Measurements from ENCODE around the gene PRKCA.
"Not testable (repeated sequence)": the region's sequence is repeated elsewhere in the genome, so short reads cannot be mapped to it uniquely, and the experiment has no call there.

PRKCA gene

DNA sequence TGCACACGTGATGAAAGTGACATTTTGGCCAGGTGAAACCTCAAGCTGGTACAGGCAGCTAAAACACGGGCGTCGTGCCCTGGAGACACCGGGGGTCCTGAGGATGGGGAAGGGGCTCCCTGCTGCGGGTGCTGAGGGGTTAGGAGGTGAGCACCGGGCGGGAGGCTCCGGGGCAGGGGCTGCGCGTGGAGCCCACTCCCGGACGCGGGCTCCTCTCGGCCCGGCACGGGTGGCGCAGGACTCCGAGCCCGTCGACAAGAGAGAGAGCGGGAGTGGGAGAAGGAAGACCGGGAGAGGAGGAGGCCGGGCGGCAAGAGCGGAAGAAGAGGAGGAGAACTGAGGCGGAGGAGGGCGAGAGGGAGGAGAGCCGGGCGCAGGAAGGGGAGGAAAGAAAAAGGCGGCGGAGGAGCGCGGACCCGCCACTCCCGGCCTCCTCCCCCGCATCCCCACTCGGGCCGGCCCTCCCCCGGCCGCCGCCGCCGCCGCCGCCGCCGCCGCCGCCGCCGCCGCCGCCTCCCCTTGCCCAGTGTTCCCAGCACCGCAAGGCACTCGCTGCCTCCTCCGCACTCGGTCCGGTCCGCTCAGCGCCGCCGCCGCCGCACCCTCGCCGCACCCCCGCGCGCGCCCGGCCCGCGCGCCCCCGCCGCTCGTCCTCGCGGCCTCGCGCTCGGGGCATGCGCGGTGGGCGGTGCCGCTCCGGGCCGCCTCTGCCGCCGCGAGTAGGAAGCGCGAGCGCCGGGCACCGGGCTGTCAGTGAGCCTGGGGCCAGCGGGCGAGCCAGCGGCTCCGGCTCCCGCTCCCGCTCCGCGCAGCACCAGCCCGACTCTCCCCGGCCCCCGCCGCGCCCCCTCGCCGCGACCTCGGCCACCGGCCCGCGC is at the start of gene PRKCA:
PRKCA (plus strand) TSS at position 750 of the 878 bp plus-strand sequence.
- peak; percentile 57 for DNase-seq

DNA sequence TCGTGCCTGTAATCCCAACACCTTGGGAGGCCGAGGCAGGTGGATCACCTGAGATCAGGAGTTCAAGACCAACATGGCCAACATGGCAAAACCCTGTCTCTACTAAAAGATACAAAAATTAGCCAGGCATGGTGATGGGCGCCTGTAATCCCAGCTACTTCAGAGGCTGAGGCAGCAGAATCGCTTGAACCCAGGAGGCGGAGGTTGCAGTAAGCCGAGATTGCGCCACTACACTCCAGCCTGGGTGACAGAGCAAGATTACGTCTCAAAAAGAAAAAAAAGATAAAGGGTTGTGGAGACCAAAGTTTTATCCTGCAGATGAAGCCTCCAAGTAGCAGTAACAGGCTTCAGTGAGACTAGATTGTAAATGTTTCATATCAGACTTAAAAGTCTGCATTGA is 49.0 kb upstream of the PRKCA start:
- not testable (repeated sequence) for DNase-seq

DNA sequence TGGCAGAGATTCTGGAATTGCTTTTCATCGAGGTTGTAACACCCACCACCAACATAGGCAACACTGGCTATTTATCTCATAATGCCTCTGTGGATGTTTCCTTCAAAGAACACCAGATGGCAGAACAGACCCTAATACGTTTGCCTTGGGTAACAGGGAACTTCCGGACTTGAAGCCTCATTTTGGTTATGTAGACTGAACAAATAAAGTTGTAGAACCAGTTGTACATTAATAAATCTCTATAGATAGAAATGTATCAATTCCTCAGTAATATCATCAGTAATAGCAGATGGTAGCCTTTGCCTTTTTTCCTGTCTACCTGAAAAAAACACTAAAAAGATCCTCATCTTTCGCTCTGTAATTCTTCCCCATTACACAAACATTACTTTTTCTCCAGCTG is 47.3 kb upstream of the PRKCA start:
- DNase-seq = peak; percentile 52

DNA sequence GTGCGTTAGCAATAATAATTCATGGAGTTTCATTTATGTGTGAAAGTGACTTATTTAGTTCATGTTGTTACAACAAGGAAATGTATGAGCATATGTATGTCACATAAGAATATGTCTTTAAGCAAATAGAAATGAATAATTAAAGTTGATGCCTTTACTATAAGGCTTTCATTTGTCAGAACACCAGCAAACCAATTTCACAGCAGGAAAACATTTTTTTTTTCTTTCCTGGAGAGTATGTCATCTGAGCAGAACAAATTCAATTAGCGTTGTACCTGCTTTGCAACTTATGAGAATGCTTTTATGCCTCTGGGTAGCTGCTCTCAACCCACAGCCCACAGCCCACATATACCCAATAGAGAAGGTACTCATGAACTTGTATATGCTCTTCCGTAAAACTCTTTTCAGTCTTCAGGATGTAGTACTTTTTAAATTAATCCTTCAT is 46.9 kb upstream of the PRKCA start:
- no peak for DNase-seq

DNA sequence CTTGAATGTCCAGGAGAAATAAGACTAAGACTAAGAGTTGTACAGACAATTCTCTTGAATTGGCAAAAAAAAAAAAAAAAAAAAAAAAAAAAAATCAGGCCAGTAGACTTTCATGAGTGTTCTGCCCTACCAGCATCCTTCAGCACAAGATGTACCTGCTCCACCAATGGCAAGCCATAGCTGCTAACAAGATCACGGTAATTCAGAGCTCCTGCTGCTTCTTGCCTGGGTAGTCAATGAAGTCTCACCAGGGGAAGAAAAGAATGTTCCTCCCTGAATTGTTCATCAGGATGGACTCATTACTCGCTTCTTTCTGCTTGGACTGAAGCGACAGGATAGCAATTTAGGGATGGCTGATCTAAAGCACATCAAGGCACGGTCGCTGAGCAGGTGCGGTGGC is 42.1 kb upstream of the PRKCA start:
- no peak for DNase-seq

DNA sequence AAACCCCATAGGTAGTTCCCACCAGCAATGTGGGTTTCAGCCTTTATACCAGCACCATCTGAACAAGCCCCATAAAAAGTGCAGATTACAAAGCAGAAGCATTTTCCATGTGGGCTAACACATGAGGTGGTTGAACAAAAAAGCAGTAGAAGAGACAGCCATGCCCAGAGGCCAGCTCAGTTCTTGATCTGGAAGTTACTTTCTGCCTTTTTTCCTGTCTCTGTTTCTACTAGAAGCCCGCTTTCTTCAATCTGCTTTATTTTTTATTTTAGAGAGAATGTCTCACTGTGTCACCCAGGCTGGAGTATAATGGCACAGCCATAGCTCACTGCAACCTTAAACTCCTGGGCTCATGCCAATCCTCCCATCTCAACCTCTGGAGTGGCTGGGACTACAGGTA is 41.7 kb upstream of the PRKCA start:
- no peak for DNase-seq

DNA sequence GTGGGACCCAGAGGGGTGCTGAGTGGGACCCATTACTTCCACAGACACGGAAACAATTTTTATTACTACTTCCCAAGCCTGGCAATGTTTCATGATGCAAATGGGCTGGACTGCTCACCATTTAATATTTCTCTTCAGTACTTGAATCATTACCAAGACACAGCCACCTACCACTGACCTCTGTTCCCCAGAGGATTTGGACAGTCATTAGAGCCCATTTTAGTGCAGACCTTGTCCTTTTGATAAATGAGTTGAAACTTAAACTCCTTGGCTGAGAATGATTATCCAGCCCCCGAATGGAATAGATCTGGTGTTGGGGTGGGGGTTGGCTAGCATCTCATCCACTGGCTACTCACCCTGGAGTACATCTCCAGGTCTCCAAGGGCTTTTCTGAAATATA is 39.6 kb upstream of the PRKCA start:
- no peak for DNase-seq

DNA sequence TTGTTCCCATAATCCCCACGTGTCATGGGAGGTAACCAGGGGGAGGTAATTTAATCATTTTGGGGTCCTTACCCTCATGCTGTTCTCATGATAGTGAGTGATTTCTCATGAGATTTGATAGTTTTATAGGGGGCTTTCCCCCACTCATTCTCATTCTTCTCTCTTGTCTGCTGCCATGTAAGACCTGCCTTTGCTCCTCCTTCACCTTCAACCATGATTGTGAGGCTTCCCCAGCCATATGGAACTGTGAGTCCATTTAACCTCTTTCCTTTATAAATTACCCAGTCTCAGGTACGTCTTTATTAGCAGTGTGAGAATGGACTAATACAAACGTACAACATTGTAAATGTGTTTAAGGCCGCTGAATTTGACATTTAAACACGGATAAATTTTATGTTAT is 37.7 kb upstream of the PRKCA start:
- no peak for DNase-seq

DNA sequence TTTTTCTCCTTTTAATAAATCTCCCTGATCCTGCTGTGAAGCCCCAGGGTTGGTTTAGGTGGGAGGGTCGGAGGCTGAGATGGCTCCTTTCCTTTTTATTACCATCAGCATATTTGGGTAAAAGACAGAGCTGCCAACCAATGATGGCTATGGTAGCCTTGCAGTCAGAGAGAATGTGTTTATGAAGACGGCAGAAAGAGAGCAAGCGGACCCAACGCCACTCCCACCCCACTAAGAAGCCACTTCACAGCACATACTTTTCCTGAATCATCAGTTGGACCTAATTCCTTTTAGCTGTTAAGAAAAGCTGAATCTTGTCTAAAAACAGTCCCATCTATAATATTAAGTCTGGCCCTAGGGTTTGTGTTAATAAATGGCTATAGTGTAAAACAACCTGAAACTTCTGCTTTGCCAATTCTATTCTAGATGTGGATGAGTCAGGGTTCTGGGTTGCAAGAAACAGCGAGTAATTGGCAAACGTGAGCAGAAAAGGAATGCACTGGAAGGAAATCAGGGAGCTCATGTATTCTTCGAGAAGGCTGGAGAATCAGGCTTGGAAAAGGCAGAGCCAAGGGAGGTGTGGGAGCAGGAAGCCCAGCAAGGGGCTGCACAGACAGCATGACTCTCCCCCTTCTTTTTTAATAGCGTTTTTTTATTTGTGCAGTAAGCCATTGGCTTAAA is 34.0 kb upstream of the PRKCA start:
- DNase-seq = no peak

DNA sequence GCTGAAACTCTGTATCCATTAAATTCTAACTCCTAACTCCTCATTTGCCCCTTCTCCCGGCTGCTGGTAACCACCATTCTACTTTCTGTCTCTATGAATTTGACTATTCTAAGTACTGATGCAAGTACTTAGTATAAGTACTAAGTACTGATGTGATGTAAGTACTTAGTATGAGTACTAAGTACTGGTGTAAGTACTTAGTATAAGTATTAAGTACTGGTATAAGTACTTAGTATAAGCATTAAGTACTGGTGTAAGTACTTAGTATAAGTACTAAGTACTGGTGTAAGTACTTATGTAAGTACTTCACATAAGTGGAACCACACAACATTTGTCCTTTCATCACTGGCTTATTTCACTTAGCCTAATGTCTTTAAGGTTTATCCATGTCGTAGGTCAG is 32.3 kb upstream of the PRKCA start:
- DNase-seq = no peak

DNA sequence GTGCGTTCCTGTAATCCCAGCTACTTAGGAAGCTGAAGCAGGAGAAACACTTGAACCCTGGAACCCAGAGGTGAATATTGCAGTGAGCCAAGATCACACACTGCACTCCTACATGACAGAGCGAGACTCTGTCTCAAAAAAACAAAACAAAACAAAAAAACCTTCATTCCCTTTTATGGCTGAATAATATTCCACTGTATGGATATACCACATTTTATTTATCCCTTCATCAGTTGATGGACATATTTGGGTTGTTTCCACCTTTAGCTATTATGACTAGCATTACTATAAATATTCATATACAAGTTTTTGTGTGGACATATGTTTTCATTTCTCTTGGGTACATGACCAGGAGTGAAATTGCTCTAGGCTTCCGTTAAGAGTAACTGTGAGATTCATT is 30.9 kb upstream of the PRKCA start:
- no peak for DNase-seq

DNA sequence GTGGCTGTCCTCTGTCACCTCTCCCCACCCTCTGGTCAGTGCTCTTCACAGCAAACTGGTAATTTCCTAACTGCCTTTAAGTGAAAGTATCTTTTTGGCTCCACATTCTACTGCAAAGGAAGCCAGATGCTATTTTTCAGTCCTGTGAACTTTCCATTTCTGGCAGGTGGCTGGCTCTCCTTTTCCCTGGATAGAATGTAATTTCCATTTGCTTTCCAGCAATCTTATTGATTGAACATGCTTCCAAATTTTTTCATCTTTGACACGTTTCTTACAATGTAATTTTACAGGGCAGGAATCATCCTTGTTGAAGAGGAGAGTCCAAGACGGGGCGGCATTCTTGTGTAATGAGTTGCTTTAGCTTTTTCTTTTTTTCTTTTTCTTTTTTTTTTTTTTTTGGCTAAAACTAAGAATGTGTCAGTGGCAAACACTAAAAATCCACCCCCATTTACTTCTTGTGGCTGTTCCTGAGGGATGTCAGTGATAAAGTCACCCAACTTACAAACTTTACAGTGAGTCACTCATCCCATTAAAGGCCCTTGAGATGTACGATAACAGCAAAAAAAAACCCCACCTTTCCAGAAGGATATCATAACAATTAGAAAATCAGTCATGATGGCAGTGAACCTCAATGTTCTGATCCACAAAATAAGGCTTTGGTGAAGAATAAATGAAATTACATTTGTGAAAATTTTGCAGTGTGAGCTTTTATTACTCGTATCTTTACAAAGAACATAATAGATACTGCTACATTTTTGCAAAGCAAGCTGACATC is 29.4 kb upstream of the PRKCA start:
- no peak for DNase-seq

DNA sequence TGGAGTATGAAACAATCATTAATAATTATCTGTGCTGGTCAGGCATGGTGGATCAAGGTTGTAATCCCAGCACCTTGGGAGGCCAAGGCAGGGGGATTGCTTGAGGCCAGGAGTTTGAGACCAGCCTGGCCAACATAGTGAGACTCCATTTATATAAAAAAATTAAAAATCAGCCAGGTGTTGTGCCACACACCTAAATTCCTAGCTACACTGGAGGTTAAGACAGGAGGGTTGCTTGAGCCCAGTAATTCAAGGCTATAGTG is 28.9 kb upstream of the PRKCA start:
- DNase-seq = no peak

DNA sequence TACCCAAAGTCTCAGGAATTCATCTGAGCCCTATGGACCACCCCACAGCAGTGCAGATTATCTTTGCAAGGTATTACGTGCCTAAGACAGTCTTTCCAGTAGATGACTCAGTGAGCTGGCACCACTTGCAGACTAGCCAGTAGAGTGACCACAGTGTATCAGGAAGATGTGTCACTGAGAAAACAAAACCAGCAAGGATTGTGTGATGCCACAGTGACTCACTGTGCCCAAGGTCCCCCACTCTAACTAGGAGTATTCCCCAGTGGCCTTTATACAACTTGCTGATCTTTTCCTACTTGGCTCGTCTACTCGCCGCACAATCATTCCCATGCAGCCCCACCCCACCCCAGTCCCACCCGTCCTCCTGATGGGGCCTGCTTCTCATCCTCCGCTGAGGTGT is 26.8 kb upstream of the PRKCA start:
- no peak for DNase-seq

DNA sequence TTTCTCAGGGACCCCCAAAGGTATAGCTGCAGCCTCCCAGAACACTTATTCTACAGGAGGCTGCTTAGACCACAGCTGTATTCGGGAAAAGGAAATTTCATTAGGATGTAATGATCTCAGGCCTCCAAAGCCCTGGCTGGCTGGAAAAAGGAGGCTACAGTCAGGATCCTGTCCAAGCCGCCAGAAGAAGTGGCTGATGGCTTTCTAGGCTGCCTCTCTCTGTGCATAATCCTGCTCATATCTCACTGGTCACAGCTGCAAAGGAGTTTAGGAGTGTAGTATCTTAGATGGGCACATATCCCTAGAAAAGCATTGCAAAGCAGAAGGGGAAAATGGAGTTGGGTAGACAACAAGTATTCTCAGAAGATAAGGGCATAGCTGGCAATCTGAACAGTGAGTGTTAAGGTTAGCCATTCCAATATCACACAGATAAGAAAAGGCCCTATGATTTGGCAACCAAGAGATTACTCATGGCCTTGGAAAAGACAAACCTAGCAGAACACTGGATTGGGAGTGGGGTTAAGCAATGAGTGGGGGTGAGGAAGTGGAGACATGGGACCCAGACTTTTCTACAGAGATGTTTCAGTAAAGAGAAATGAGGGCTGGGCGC is 26.0 kb upstream of the PRKCA start:
- DNase-seq = no peak

DNA sequence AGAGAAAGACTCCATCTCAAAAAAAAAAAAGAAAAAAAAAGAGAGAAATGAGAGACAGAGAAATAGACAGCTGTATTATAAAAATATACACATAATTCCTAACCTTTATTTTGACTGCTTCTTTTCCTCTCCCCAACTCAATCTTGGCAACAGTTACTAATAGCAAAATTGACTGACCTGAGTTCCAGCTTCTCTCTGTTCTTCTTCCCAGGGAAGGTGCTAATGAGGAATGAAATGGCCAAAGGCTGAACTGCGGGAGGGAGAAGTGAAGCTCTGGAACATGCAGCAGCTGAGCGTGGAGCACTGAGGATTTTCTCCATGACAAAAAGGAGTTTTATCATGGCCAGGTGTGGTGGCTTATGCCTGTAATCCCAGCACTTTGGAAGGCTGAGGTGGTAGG is 25.2 kb upstream of the PRKCA start:
- DNase-seq = no peak

DNA sequence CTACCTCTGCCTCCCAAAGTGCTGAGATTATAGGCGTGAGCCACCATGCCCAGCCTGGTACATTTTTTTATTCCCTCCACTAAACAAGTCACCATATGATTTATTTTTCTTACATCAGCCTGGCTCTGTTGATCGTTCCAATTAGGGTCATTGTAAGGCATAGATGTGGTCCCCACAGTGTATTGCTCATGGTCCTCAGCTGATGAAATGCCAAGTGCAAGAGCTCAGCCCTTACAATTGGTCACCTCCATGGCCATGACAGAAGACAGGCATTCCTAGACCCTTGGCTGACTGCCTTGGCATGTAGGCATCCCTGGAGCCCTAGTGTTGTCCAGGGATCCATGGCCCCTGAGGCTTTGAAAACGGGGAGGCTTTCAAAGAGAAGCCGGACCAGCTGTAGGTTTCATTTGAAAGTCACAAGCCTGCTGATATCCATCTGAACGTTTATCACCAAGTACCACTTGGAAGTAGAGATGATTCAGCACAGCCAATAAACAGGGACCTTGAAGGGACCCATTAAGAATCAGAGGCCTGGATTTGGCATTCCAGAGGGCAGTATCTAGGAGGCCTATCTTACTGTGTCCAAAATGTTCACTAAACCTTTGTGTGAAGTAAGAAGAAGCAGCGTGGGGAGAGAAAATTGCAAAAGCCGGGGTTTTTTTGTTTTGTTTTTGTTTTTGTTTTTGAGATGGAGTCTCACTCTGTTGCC is 20.6 kb upstream of the PRKCA start:
- DNase-seq = no peak

DNA sequence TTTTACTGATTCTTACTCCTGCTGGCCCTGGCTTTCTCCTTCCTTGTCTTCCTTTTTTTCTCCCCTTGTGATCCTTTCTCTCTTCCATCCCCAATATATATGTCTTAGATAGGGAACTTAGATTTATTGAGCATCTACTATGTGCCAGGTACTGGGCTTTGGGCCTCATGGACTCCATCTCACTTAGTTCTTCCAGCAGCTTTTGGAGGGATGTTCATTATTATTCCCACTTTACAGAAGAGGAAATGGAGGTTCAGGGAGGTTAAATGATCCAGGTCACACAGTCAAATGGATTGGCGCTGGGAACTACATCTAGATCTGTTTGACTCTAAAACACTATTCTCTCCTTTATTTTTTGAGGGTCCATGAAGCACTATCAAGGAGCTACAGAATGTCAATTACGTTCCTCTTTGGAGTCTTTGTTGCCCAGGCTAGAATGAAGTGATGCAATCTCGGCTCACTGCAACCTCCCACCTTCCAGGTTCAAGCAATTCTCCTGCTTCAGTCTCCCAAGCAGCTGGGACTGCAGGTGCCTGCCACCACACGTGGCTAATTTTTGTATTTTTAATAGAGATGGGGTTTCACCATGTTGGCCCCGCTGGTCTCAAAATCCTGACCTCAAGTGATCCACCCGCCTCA is 19.0 kb upstream of the PRKCA start:
- no peak for DNase-seq

DNA sequence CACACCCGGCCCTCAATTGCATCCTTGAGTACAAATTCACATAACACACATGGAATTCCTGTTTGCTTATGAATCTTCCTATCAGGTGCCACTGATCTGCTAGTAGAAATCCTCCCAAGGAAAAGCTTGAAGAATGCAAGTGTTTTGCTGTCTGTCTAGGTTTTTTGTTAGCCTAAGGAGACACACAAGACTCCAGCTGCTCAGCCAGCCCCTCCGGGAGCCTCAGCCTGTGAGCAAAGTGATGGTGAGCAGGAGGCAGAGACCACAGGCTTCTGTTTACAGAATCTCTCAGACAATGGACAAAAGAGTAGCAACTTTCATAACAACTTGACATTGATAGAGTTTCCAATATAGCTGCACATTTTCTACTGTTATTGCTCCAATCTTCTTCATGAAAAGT is 18.4 kb upstream of the PRKCA start:
- DNase-seq = no peak

DNA sequence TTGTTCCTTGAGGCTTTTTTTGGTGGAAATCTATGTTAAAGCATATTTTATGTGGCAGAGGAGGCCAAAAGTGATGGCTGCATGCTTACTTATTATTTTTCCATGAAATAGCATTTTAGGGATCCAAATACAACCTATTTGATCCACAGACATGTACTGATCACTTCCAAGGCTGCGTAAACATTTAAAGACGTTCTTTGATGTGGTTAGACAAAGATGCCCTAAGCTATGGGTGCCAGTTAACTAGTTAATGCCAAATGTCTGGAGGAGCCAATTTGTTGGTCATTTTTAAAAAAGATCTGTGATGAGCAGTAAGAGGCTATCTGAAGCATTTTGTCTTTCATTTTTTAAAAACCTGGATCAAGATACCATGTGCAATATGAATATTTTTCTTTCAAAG is 17.3 kb upstream of the PRKCA start:
- no peak for DNase-seq

DNA sequence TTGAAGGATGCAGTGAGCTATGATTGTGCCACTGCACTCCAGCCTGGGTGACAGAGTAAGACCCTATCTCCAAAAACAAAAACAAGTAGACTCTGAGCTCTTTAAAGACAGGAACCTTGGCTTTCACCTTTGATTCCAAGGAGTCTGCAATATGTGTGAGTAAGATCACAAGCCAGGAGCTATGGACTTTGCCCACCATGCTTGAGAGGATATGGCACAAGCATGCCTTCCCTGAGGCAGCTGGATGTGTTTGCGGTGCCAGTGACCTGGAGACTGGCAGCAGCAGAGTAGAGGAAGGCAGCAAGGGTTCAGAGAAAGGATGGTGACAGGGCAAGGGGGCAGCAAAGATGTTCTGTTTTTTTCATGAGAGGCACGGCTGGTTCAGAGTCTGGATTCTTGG is 14.5 kb upstream of the PRKCA start:
- no peak for DNase-seq

DNA sequence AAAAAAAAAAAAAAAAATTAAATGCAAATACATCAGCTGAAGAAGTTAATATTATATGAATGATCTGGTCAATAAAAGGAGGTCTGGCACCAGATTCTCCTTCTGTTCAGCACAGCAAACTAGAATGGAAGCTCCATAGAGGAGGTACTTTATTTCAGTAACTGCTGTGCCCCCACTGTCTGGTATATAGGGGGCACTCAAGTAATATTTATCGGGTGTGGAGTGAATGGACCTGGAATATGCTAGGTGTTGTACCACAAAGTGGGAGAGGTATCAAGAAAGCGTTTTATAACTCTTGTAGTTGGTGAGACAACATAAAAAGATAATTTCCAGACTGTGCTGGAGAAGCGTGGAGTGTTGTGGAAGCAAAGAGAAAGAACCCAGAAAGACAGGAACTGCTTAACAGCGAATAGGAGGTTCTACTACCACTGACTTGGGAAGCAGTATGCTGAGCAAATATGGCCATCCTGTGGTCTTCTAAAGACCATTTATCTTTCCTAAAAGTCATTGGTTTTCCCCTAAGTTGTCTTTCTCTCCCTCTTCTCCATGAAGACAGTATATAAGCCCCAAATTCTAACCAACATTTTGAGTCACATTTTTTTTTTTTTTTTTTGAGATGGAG is 12.2 kb upstream of the PRKCA start:
- no peak for DNase-seq

Measured in NCI-H510A (cell line).